ENCODE data around the gene UNK. TPM values are rescaled to one million over a fixed set of nuclear protein-coding genes. Genes with fewer than 3 reads are reported as not detected.

The UNK gene
- total and polyA plus RNA-seq, 4 donors, result 4.0 to 16.4 (median 8.9) TPM

DNA sequence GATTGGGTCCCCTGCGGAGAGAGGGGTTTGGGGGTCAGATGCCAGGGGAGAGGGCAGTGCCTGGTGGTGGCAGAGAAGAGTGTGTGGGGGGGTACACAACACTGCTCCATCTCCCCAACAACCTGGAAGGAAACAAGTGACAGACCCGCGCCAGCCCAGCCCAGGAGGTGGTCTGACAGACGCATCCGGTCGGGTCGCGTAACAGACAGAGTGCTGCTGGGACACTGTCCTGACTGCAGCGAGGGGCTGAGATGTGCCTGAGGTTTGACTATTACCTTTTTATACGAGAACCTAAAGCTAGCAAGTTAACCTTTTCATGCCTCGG, 43.4 kb downstream of the UNK start:
- 70% methylated on average over 11 of the region's 11 CpGs for WGBS
- Histone ChIP-seq H3K4me1 (ENCODE audit: control insufficient read depth in 4 of 4, insufficient read depth in 4 of 4, low read length in 3 of 4) (peaks cover 0 to 17% (median 9%) of the 10 kb centered on the region in 4 donors), H3K9ac (ENCODE audit: low read depth in 1 of 2, low read length in 2 of 2) (no peak overlapping the region), H3K27ac (ENCODE audit: low read depth in 1 of 2, low read length in 2 of 2) (peak overlapping the region in 1 of 2 donors; percentile 22), H3K9me3 (ENCODE audit: control insufficient read depth in 4 of 4, low read length in 3 of 4) (no peaks in the 10 kb centered on the region), H3K4me3 (ENCODE audit: low read depth in 1 of 3, low read length in 3 of 3) (no peak overlapping the region), H3K27me3 (ENCODE audit: control insufficient read depth in 4 of 4, insufficient read depth in 4 of 4, low read length in 3 of 4) (no peaks in the 10 kb centered on the region), H3K36me3 (ENCODE audit: control insufficient read depth in 4 of 4, insufficient read depth in 3 of 4, low read depth in 1 of 4, low read length in 3 of 4) (peaks cover 4 to 24% (median 6%) of the 10 kb centered on the region in 4 donors)
- TF ChIP-seq, protein P1, sequence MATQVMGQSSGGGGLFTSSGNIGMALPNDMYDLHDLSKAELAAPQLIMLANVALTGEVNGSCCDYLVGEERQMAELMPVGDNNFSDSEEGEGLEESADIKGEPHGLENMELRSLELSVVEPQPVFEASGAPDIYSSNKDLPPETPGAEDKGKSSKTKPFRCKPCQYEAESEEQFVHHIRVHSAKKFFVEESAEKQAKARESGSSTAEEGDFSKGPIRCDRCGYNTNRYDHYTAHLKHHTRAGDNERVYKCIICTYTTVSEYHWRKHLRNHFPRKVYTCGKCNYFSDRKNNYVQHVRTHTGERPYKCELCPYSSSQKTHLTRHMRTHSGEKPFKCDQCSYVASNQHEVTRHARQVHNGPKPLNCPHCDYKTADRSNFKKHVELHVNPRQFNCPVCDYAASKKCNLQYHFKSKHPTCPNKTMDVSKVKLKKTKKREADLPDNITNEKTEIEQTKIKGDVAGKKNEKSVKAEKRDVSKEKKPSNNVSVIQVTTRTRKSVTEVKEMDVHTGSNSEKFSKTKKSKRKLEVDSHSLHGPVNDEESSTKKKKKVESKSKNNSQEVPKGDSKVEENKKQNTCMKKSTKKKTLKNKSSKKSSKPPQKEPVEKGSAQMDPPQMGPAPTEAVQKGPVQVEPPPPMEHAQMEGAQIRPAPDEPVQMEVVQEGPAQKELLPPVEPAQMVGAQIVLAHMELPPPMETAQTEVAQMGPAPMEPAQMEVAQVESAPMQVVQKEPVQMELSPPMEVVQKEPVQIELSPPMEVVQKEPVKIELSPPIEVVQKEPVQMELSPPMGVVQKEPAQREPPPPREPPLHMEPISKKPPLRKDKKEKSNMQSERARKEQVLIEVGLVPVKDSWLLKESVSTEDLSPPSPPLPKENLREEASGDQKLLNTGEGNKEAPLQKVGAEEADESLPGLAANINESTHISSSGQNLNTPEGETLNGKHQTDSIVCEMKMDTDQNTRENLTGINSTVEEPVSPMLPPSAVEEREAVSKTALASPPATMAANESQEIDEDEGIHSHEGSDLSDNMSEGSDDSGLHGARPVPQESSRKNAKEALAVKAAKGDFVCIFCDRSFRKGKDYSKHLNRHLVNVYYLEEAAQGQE (IDR thresholded peaks at IDR 0.05), result no peak
- no peak for TF ChIP-seq SP1 (IDR thresholded peaks at IDR 0.05)
- no peak for TF ChIP-seq RAD21 (IDR thresholded peaks at IDR 0.05)
- TF ChIP-seq, protein P2, sequence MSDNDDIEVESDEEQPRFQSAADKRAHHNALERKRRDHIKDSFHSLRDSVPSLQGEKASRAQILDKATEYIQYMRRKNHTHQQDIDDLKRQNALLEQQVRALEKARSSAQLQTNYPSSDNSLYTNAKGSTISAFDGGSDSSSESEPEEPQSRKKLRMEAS (IDR thresholded peaks at IDR 0.05), result no peak
- TF ChIP-seq, protein P3, sequence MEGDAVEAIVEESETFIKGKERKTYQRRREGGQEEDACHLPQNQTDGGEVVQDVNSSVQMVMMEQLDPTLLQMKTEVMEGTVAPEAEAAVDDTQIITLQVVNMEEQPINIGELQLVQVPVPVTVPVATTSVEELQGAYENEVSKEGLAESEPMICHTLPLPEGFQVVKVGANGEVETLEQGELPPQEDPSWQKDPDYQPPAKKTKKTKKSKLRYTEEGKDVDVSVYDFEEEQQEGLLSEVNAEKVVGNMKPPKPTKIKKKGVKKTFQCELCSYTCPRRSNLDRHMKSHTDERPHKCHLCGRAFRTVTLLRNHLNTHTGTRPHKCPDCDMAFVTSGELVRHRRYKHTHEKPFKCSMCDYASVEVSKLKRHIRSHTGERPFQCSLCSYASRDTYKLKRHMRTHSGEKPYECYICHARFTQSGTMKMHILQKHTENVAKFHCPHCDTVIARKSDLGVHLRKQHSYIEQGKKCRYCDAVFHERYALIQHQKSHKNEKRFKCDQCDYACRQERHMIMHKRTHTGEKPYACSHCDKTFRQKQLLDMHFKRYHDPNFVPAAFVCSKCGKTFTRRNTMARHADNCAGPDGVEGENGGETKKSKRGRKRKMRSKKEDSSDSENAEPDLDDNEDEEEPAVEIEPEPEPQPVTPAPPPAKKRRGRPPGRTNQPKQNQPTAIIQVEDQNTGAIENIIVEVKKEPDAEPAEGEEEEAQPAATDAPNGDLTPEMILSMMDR (IDR thresholded peaks at IDR 0.05; ENCODE audit: low read depth, low read length, missing input control), result no peak
- TF ChIP-seq NR2F2 (IDR thresholded peaks at IDR 0.05), result no peak
- no peak for TF ChIP-seq FOXA2 (IDR thresholded peaks at IDR 0.05)
- no peak for TF ChIP-seq JUND (IDR thresholded peaks at IDR 0.05)
- no peak for TF ChIP-seq EGR1 (IDR thresholded peaks at IDR 0.05; ENCODE audit: low read depth in 2 of 2)
- TF ChIP-seq HNF4A (conservative IDR thresholded peaks at IDR 0.05), result no peak
- TF ChIP-seq RXRA (IDR thresholded peaks at IDR 0.05), result no peak
- no peak for TF ChIP-seq FOXA1 (IDR thresholded peaks at IDR 0.05)
- TF ChIP-seq GABPA (IDR thresholded peaks at IDR 0.05 in 1 of 2, conservative IDR thresholded peaks at IDR 0.05 in 1 of 2), result no peak
- TF ChIP-seq, protein P4, sequence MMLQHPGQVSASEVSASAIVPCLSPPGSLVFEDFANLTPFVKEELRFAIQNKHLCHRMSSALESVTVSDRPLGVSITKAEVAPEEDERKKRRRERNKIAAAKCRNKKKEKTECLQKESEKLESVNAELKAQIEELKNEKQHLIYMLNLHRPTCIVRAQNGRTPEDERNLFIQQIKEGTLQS (IDR thresholded peaks at IDR 0.05), result no peak
- TF ChIP-seq, protein P5, sequence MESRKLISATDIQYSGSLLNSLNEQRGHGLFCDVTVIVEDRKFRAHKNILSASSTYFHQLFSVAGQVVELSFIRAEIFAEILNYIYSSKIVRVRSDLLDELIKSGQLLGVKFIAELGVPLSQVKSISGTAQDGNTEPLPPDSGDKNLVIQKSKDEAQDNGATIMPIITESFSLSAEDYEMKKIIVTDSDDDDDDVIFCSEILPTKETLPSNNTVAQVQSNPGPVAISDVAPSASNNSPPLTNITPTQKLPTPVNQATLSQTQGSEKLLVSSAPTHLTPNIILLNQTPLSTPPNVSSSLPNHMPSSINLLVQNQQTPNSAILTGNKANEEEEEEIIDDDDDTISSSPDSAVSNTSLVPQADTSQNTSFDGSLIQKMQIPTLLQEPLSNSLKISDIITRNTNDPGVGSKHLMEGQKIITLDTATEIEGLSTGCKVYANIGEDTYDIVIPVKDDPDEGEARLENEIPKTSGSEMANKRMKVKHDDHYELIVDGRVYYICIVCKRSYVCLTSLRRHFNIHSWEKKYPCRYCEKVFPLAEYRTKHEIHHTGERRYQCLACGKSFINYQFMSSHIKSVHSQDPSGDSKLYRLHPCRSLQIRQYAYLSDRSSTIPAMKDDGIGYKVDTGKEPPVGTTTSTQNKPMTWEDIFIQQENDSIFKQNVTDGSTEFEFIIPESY (IDR thresholded peaks at IDR 0.05), result no peak
- DNase-seq (ENCODE audit: low spot score), result no peak

DNA sequence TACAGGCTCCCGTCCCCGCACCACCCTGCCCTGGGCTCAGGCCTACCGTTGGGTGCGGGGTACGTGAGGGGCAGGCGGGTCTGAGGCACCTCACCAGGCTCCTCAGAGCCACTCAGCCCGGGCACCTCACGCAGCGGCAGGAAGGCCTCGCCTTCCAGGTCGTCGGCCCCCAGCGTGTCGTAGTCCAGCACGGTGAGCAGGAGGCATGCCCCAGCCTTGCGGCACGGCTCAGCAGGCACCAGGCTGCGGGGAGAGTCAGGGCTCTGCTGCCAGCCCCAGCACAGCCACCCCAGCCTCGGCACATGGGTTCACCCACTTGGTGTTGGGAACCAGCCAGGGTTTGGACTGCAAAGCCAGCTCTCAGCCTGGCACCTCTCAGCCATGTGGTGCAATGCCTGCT, 44.1 kb downstream of the UNK start:
- Histone ChIP-seq H3K9me3 (ENCODE audit: control insufficient read depth in 4 of 4, low read length in 3 of 4) (no peaks in the 10 kb centered on the region), H3K36me3 (ENCODE audit: control insufficient read depth in 4 of 4, insufficient read depth in 3 of 4, low read depth in 1 of 4, low read length in 3 of 4) (peaks cover 2 to 22% (median 4%) of the 10 kb centered on the region in 4 donors), H3K9ac (ENCODE audit: low read depth in 1 of 2, low read length in 2 of 2) (no peak overlapping the region), H3K4me3 (ENCODE audit: low read depth in 1 of 3, low read length in 3 of 3) (no peak overlapping the region), H3K27ac (ENCODE audit: low read depth in 1 of 2, low read length in 2 of 2) (no peak overlapping the region), H3K4me1 (ENCODE audit: control insufficient read depth in 4 of 4, insufficient read depth in 4 of 4, low read length in 3 of 4) (peaks cover 0 to 17% (median 9%) of the 10 kb centered on the region in 4 donors), H3K27me3 (ENCODE audit: control insufficient read depth in 4 of 4, insufficient read depth in 4 of 4, low read length in 3 of 4) (no peaks in the 10 kb centered on the region)
- no peak for DNase-seq (ENCODE audit: low spot score)
- WGBS, result 89% methylated on average over 19 of the region's 19 CpGs
- TF ChIP-seq JUND (IDR thresholded peaks at IDR 0.05) (no peak), HNF4A (conservative IDR thresholded peaks at IDR 0.05) (no peak), FOXA2 (IDR thresholded peaks at IDR 0.05) (no peak), HNF4G (IDR thresholded peaks at IDR 0.05) (no peak), EGR1 (IDR thresholded peaks at IDR 0.05; ENCODE audit: low read depth in 2 of 2) (no peak), SP1 (IDR thresholded peaks at IDR 0.05) (no peak), NR2F2 (IDR thresholded peaks at IDR 0.05) (no peak)
- TF ChIP-seq, protein P2 (IDR thresholded peaks at IDR 0.05), result no peak
- TF ChIP-seq, protein P4 (IDR thresholded peaks at IDR 0.05), result no peak
- TF ChIP-seq, protein P3 (IDR thresholded peaks at IDR 0.05; ENCODE audit: low read depth, low read length, missing input control), result no peak
- TF ChIP-seq, protein P1 (IDR thresholded peaks at IDR 0.05), result no peak
